Hematopoietic multipotent progenitor cell (in vitro differentiated cells): ENCODE data around the gene CAPS. TPM values are rescaled to one million over a fixed set of nuclear protein-coding genes. Genes with fewer than 3 reads are reported as not detected.

Experiments used
- DNase-seq, 3 donors: peaks; one replicate each; pipeline ENCODE4 v3.0.0-alpha.2; 2011 to 2015; ENCODE audit warnings: low read depth in 2 of 3, low spot score in 2 of 3
- total RNA-seq: library from RNA; depleted of rRNA; stranded (reverse); fragments of >200 nt; gene quantifications from one replicate; pipeline ENCODE4 v1.2.3, GENCODE V29; 2012

Gene CAPS
- total RNA-seq, 1 donor, result 11.3 TPM

DNA sequence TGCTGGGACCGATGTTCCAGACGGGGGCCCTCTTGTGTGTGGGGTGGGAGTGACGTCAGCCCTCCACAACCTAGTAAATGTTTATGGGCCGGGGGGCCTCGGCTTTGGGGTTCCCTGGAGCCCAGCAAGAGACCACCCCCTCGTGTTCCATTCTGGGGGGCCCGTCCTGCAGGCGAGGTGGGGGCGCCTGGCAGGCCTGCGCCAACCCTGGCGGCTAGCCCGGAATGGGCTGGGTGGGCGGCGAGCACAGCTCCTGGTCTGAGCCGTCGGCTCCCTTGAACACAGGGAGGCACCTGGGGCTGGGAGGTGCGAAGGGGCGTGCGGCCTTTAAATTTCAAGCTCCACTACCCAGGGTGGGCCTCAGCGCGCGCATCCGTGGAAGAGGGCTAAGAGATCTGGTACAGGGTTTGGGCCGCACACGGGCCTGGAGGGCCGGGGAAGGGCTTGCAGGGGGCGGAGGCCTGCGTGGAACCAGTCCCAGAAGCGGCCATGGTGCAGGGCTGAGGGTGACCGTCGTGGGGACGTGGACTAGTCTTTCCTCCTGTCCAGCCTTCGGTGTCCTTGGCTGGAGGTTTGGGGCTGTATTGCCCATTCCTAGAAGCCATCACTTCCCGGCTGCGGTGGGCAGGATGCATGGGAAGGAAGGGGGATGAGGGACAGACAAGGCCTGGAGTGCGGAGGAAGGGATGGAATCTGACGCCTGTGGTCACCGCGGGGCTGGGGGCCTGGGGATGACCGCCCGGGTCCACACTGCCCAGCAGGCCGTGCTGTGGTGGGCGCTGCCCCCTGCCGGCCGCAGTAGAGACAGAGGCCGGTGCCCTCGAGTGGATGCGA lies 21.9 kb upstream of the CAPS start:
- DNase-seq, result peak in 1 of 3 donors; percentile 42

GRCh38 chr19:5892772-5893275 lies 21.2 kb upstream of the CAPS start:
- no peak for DNase-seq

DNA sequence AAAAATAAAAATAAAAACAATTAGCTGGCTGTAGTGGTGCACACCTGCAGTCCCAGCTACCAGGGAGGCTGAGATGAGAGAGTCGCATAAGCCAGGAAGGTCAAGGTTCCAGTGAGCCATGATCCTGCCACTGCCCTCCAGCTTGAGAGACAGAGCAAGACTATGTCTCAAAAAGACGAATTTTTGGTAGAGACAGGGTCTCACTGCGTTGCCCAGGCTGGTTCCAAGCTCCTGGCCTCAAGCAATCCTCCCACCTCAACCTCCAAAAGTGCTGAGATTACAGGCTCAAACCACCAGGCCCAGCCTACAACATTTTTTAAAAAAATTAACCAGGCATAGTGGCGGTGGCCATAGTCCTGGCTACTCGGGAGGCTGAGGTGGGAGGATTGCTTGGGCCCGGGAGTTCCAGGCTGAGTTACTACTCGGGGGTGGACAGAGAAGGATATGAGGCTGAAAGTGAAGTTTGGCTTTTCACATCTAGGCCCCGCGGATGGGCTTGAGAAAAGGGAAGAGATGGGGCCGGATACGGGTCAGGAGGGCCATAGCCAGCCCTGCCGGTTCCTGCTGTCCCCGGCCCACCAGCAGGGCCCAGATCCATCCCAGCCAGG lies 20.7 kb upstream of the CAPS start:
- DNase-seq, result no peak

- peak in 2 of 3 donors; percentile 68 to 76 for DNase-seq
Measured at GRCh38 chr19:5893907-5894703, 19.9 kb upstream of the CAPS start.

GRCh38 chr19:5894704-5895349 lies 19.2 kb upstream of the CAPS start:
- DNase-seq, result no peak

- DNase-seq, result no peak
Measured at GRCh38 chr19:5895409-5895808, 18.6 kb upstream of the CAPS start.

DNA sequence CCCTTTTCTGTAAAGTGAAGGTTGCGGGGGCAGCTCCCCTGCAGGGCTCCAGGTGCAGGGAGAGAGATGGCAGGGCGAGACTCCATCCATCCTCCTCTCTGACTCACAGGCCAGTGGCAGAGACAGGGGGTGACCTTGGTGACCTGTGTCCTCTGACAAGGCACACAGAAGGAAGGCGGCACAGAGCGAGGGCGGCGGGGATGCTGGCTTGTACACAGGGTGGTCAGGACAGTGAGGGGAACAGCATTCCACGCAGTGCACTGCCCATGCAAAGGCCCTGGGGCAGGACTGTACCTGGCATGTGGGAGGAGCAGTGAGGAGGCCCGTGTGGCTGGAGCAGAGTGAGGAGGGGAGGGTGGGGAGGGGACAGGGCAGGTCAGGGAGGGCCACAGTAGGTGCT lies 18.2 kb upstream of the CAPS start:
- DNase-seq, result no peak

- no peak for DNase-seq
Measured at GRCh38 chr19:5896365-5897076, 17.5 kb upstream of the CAPS start.

DNA sequence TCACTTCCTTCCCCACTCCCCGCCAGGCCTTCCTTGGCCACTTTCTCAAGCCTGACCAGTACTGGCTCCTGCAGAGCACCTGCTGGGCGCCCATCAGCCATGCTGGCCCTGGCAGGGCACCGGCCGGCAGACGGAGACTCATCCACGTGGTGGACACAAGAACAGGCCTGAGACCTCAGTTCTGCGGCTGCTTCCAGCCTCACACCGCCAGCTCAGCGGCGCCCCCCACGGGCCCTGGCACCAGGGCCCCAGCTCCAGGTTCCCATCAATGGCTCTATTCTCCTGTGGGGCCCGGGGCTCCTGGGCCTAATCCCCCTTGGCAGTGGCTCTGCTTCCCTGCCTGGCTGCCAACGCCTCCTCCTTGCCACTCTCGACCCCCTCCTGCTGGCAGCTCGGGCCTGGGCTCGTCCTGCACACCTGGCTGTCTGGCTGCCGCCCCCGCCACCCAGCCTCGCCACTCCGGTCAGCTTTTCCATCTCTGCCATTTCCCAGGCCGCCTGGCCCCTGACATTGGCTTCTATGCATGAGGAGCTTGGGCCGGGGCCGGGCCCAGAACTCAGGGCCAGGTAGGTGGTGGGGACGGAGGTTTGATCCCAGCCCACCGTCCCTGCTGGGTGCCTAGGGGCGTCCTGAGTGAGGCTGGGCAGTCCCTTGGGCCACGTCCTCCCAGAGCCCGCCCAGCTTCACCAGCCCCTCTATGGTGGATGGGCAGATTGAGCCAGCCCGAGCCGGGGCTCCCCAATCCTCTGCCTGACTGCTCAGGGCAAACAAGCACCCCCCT lies 16.7 kb upstream of the CAPS start:
- DNase-seq, result no peak

DNA sequence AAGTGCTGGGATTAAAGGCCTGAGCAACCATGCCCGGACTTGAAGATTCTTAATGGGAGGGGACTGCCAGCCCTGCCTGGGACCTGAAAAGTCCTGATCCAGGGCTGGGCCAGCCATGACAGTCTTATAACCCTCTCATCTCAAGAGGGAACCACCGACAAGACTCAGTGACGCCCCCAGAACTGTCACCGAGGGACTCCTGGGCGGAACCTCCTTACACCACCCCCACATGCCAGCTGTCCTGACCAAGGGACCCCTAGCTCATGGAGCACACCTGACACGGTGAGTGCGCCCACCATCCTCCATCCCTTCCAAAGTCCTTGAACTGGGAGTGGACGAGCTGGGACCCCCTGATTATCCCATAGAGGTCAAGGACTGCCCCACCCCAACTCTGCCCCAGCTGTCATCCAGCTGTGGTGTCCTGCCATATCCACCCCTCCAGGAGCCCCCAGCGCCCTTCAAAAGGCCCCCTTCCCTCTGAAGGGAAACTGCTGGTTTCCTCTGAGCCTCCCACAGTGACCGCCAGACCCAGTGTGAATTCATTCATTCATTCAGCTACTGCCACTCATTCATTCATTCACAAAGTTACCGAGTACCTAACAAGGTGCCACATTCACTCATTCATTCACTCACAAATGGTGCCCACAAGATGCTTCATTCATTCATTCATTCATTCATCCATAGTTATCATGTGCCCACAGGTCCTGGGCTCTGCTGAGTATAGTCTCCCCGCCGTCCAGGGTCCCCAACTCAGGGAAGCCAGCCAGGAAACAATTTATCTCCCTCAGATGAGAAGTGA lies 14.1 kb upstream of the CAPS start:
- no peak for DNase-seq

GRCh38 chr19:5900976-5901375 lies 13.1 kb upstream of the CAPS start:
- no peak for DNase-seq

GRCh38 chr19:5903056-5903623 lies 10.9 kb upstream of the CAPS start:
- DNase-seq, result peak in 2 of 3 donors; percentile 49 to 50

- peak; percentile 96 to 98 (median 97) for DNase-seq
Measured at GRCh38 chr19:5903624-5904351, 10.3 kb upstream of the CAPS start, which contains the start of gene NDUFA11. Gene NDUFA11, minus strand, starts transcription at chr19:5903790. Its CDS starts 82 bp downstream, at chr19:5903708.

DNA sequence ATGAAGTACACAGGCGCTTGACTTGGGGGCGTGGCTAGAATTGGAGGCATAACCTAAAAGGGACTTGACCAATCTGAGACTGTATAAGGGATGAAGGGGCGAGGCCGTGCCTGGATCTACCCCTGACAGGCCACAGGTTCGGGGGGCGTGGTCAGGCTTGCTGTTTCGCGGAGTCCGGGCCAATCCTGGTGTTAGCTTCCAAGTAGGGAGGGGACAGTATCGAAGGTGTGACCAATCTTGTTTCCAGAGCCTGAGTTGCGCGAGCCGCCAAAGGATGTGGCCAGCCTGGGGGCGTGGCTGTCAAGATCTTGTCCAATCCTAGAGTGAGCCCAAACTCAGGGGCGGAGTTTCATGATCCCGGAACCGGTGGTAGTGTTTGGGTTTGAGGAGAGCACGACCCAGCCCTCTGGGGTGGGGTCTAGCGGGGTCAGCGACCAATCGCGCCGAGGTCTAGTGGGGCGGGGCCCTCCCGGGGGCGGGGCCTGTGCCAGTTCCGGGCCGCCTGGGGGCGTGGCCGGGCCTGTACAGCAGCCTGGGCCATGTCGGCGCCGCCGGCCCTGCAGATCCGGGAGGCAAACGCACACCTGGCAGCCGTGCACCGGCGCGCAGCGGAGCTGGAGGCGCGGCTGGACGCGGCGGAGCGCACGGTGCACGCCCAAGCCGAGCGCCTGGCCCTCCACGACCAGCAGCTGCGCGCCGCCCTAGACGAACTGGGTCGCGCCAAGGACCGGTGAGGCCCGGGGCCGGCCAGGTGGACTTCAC lies 9.5 kb upstream of the CAPS start, which contains the start of gene VMAC:
TSS of gene VMAC (plus strand) at position 521 of the 762 bp plus-strand sequence. CDS start at position 540, 19 bp downstream.
- peak in 2 of 3 donors; percentile 100 for DNase-seq

DNA sequence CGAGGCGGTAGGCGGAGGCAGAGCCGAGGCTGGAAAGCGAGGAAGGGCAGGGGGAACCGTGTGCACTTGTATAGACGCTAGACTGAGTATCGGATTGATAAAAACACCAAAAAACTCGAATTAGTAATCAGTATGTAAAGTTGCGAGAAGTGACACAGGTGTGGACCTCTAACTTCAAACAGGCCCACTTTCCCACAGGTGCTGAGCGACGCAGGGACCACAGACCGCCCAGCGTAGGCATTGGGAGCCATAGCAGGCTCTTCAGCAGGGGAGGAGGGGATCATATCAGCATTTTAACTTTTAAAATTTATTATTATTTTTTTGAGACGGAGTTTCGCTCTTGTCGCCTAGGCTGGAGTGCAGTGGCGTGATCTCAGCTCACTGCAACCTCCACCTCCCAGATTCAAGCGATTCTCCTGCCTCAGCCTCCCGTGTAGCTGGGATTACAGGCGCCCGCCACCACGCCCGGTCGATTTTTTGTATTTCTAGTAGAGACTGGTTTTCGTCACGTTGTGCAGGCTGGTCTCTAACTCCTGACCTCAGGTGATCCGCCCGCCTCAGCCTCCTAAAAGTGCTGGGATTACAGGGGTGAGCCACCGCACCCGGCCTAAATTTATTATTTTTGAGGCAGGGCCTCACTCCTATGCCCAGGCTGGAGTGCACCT lies 8.8 kb upstream of the CAPS start:
- DNase-seq, result no peak

GRCh38 chr19:5907241-5907640 lies 6.8 kb upstream of the CAPS start:
- DNase-seq, result no peak
